GM20000 (cell line): ENCODE data around the gene MED12L.
A peak's percentile ranks its signal among the peaks of the same experiment; 100 is the strongest.

Source experiments
- DNase-seq: peaks from one replicate; pipeline ENCODE4 v3.0.0; 2012; ENCODE audit warnings: low spot score
- TF ChIP-seq, protein P1 (sequence below): IDR thresholded peaks from 2 replicates; pipeline ENCODE4 v1.5.1; 2012; ENCODE audit warnings: mild to moderate bottlenecking, control low read depth; ENCODE audit errors: extremely low read depth, missing control alignments

The MED12L gene

DNA sequence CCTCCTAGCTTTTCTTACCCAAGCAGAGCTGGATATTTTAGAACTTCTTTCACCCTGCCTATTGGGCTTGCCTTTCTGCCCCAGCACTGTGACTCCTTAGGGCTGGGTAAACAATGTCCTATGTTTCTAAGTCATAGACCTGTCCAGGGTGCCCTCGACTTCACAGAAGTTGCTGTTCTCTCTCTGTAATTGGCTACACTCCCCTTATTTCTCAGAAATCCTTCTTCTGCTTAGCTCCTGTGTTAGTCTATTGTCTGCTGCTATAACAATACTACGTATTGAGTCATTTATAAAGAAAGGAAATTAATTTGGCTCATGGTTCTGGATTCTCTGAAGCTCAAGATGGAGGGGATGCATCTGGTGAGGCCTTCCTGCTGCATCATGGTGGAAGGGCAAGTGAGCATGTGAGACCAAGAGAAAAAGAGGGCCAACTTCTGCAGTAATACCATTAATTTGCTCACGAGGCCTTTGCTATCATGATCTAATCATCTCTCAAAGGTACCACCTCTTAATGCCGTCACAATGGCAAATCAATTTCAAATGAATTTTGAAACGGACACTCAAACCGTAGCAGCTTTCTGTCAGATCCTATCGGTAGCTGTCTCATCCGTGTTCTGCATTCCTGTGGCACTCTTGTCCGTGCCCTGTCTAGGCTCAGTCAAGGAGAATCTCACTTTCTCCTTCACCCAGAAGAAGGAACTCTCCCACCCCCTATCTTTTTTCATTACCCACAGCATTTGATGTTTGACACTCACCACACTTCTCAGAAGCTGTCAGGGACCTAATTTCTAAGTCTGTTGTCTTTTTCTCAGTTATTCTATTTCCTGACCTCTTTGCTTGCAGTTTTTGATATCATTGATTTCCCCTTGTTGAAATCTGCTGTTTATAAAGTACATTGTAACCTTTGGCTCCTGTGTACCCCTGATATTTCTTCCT lies 139.8 kb downstream of the MED12L start:
- TF ChIP-seq, protein P1, sequence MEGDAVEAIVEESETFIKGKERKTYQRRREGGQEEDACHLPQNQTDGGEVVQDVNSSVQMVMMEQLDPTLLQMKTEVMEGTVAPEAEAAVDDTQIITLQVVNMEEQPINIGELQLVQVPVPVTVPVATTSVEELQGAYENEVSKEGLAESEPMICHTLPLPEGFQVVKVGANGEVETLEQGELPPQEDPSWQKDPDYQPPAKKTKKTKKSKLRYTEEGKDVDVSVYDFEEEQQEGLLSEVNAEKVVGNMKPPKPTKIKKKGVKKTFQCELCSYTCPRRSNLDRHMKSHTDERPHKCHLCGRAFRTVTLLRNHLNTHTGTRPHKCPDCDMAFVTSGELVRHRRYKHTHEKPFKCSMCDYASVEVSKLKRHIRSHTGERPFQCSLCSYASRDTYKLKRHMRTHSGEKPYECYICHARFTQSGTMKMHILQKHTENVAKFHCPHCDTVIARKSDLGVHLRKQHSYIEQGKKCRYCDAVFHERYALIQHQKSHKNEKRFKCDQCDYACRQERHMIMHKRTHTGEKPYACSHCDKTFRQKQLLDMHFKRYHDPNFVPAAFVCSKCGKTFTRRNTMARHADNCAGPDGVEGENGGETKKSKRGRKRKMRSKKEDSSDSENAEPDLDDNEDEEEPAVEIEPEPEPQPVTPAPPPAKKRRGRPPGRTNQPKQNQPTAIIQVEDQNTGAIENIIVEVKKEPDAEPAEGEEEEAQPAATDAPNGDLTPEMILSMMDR, result no peak
- no peak for DNase-seq

DNA sequence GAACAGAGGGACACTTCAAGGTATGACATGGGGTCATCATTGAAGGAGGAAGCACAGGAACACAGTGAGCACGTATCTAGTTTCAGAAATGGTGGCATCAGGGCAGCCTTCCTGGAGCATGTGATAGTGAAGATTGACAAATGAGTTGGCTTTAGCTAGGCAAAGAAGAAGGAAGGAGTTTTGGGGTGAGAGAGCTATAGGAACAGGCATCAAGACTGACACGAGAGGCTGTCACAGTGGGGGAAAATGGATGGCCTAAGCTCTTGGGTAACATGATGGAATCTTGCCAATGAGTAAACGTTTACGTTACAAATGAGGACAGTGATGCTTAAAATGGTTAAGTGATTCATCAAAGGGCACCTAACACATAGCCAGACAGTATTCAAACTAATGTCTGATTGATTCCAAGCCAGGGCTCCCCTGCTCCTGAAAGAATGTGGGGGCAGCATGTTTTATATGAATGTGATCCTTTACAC lies 140.7 kb downstream of the MED12L start:
- no peak for DNase-seq
- TF ChIP-seq, protein P1, result no peak

DNA sequence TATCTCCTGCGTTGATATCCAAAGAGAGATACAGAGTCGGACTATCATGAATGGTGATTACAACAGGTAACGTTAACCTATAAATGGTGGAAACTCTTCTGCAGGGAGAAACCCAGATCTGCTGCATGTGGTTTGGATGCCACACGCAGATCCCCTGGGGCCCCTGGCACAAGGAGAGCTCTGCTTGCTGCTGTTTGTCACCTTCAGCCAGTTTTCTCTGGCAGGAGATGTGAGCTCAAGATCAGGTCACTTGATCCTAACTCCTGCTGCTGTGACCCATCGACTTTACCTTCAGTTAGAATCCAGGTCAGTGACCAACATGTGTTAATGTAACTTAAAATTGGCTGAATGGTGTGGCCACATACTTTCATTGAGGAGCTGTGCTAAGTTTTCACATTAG lies 141.4 kb downstream of the MED12L start:
- no peak for DNase-seq
- TF ChIP-seq, protein P1, result no peak

DNA sequence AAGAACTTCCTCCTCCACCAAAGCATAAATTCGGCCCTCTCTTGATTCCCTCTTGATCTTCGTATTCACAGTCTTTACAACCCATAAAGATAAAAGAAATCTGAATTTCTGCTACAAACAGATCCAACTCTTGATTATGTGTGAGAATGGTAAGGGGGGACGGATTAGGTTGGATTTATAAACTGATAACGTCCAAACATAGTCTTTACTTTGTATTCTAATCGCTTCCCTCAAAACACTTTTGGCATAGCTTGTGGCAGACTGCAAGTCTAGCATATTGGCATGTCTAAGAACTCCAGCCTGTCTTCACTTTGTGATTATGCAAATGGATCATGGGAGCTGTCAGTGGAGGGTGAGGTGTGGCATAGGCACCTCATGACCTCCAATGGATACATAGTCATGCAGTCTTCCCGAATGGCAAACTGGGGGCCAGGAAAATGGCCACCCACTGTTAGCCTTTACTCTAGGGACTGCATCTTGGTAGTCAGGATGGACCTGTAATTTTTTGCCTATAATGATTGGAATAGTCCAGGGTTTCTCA lies 141.9 kb downstream of the MED12L start:
- DNase-seq, result no peak
- TF ChIP-seq, protein P1, result no peak

- TF ChIP-seq, protein P1, result peak; percentile 83
- DNase-seq, result peak; percentile 77
Measured at GRCh38 chr3:151227807-151228665, 142.6 kb downstream of the MED12L start.

DNA sequence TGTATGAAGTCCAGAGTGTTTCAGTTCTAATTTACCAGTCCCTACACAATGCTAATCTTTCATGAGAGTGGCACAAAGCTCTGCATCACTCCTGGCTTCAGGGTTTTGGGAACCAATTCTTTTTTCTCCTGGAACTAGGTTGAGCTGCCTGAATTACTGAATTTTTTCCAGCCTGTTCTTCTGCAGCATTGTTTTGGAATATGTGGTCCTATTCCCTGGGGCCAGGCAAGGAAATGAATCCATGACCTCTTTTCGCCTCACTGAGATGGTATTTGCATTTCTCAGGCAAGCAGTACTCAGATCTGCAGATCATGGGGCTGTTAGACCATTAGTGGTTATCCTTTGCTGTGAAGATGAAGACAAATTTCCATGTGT lies 143.2 kb downstream of the MED12L start:
- TF ChIP-seq, protein P1, result no peak

More for the DNA sequence above, 143.2 kb downstream of the MED12L start:
- no peak for DNase-seq
